Transverse colon (tissue), 4 donors: Measurements from ENCODE around the gene LRRIQ1.

Experiments used
- POLR2A ChIP-seq: fragments of 450-650 bp; IDR thresholded peaks from one replicate; pipeline ENCODE4 v1.6.1; 2016; ENCODE audit warnings: antibody characterized with exemption, mild to moderate bottlenecking, moderate library complexity
- POLR2AphosphoS5 ChIP-seq, 3 donors: sonication (generic); formaldehyde crosslinking; IDR thresholded peaks; one replicate each; pipeline ENCODE4 v1.6.1; 2016; ENCODE audit warnings: antibody characterized with exemption in 3 of 3
- TF ChIP-seq, protein P1 (sequence below), 5 experiments: fragments of 200-600 bp in 3 of 5; fragments of 450-650 bp in 2 of 5; sonication (generic) in 3 of 5; IDR thresholded peaks; 1 replicate in 2 of 5; 2 replicates in 3 of 5; pipeline ENCODE4 v1.5.1; 2016 to 2017; ENCODE audit warnings: antibody characterized with exemption in 5 of 5, inconsistent platforms in 3 of 5, mild to moderate bottlenecking in 2 of 5, moderate library complexity in 1 of 5

- TF ChIP-seq, protein P1, sequence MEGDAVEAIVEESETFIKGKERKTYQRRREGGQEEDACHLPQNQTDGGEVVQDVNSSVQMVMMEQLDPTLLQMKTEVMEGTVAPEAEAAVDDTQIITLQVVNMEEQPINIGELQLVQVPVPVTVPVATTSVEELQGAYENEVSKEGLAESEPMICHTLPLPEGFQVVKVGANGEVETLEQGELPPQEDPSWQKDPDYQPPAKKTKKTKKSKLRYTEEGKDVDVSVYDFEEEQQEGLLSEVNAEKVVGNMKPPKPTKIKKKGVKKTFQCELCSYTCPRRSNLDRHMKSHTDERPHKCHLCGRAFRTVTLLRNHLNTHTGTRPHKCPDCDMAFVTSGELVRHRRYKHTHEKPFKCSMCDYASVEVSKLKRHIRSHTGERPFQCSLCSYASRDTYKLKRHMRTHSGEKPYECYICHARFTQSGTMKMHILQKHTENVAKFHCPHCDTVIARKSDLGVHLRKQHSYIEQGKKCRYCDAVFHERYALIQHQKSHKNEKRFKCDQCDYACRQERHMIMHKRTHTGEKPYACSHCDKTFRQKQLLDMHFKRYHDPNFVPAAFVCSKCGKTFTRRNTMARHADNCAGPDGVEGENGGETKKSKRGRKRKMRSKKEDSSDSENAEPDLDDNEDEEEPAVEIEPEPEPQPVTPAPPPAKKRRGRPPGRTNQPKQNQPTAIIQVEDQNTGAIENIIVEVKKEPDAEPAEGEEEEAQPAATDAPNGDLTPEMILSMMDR (IDR thresholded peaks at IDR 0.05), result no peak
- TF ChIP-seq POLR2A (no peak), POLR2AphosphoS5 (IDR thresholded peaks at IDR 0.05) (no peak)
Measured at GRCh38 chr12:85190728-85191127, 154.6 kb downstream of the LRRIQ1 start.
